Liver (tissue), 9 donors: ENCODE measurements around the gene GSE1. TPM values are rescaled to one million over a fixed set of nuclear protein-coding genes. Genes with fewer than 3 reads are reported as not detected.

Experiments
- DNase-seq: peaks from one replicate; pipeline ENCODE4 v3.0.0-alpha.2; 2017; ENCODE audit warnings: low spot score
- H3K27ac ChIP-seq, 2 donors: one replicate each; pipeline ENCODE4 v1.7.0; 2013; ENCODE audit warnings: inconsistent platforms in 2 of 2, low read length in 2 of 2, control low read depth in 1 of 2, low read depth in 1 of 2, mild to moderate bottlenecking in 1 of 2
- H3K27me3 ChIP-seq, 4 donors: one replicate each; pipeline versions ENCODE4 v1.6.1 to v1.7.0; 2013; ENCODE audit warnings: low read length in 3 of 4, inconsistent platforms in 1 of 4, mild to moderate bottlenecking in 1 of 4, moderate library complexity in 1 of 4; ENCODE audit not compliant: control insufficient read depth in 4 of 4, insufficient read depth in 4 of 4
- H3K36me3 ChIP-seq, 4 donors: one replicate each; pipeline versions ENCODE4 v1.6.1 to v1.7.0; 2013; ENCODE audit warnings: low read length in 3 of 4, mild to moderate bottlenecking in 3 of 4, low read depth in 1 of 4, moderate library complexity in 1 of 4; ENCODE audit not compliant: control insufficient read depth in 4 of 4, insufficient read depth in 3 of 4
- H3K4me1 ChIP-seq, 4 donors: one replicate each; pipeline versions ENCODE4 v1.6.1 to v1.7.0; 2013; ENCODE audit warnings: low read length in 3 of 4, mild to moderate bottlenecking in 3 of 4, moderate library complexity in 1 of 4; ENCODE audit not compliant: control insufficient read depth in 4 of 4, insufficient read depth in 4 of 4
- H3K4me3 ChIP-seq, 3 donors: one replicate each; pipeline versions ENCODE4 v1.6.1 to v1.7.0; 2013; ENCODE audit warnings: low read length in 3 of 3, control low read depth in 1 of 3, low read depth in 1 of 3, mild to moderate bottlenecking in 1 of 3
- H3K9ac ChIP-seq, 2 donors: one replicate each; pipeline ENCODE4 v1.7.0; 2013; ENCODE audit warnings: low read length in 2 of 2, mild to moderate bottlenecking in 2 of 2, moderate library complexity in 2 of 2, control low read depth in 1 of 2, low read depth in 1 of 2
- H3K9me3 ChIP-seq, 4 donors: one replicate each; pipeline versions ENCODE4 v1.6.1 to v1.7.0; 2013; ENCODE audit warnings: low read length in 3 of 4; ENCODE audit not compliant: control insufficient read depth in 4 of 4
- EGR1 ChIP-seq, 2 donors: IDR thresholded peaks; 2 replicates each; pipeline ENCODE4 v1.6.1; 2016 to 2018; ENCODE audit warnings: antibody characterized with exemption in 2 of 2, low read depth in 2 of 2
- FOXA2 ChIP-seq: IDR thresholded peaks from 2 replicates; pipeline ENCODE4 v1.6.1; 2016; ENCODE audit warnings: antibody characterized with exemption
- GABPA ChIP-seq, 2 donors: IDR thresholded peaks in 1 of 2; conservative IDR thresholded peaks in 1 of 2; 2 replicates each; pipeline ENCODE4 v1.6.1; 2016; ENCODE audit warnings: antibody characterized with exemption in 2 of 2, mild to moderate bottlenecking in 1 of 2, moderate library complexity in 1 of 2
- HNF4A ChIP-seq, 2 donors: conservative IDR thresholded peaks; 2 replicates each; pipeline ENCODE4 v1.6.1; 2016; ENCODE audit warnings: antibody characterized with exemption in 2 of 2, mild to moderate bottlenecking in 2 of 2
- HNF4G ChIP-seq: IDR thresholded peaks from 2 replicates; pipeline ENCODE4 v1.6.1; 2016; ENCODE audit warnings: antibody characterized with exemption
- JUND ChIP-seq, 2 donors: IDR thresholded peaks; 2 replicates each; pipeline ENCODE4 v1.6.1; 2016; ENCODE audit warnings: antibody characterized with exemption in 2 of 2
- RAD21 ChIP-seq, 2 donors: IDR thresholded peaks; 2 replicates each; pipeline ENCODE4 v1.6.1; 2016; ENCODE audit warnings: antibody characterized with exemption in 2 of 2, mild to moderate bottlenecking in 2 of 2
- RXRA ChIP-seq, 2 donors: IDR thresholded peaks; 2 replicates each; pipeline ENCODE4 v1.6.1; 2017 to 2018; ENCODE audit warnings: antibody characterized with exemption in 2 of 2, mild to moderate bottlenecking in 1 of 2
- SP1 ChIP-seq: IDR thresholded peaks from 2 replicates; pipeline ENCODE4 v1.6.1; 2018; ENCODE audit warnings: antibody characterized with exemption, mild to moderate bottlenecking
- TAF1 ChIP-seq: conservative IDR thresholded peaks from 2 replicates; pipeline ENCODE4 v1.6.1; 2016; ENCODE audit warnings: antibody characterized with exemption, mild to moderate bottlenecking
- WGBS: extraction: QIAGEN DNeasy Blood & Tissue Kit; methylation state at CpG from one replicate; pipeline ENCODE4 v1.1.7; 2013; 5-methylcytosine and 5-hydroxymethylcytosine counted together
- polyA plus RNA-seq, 2 donors: library from polyadenylated mRNA; stranded (reverse) in 1 of 2; unstranded in 1 of 2; fragments of 200-250 nt in 1 of 2; fragments of >200 nt in 1 of 2; fragmentation: Nextera tagmentation in 1 of 2; extraction: Ambion mirVana in 1 of 2; gene quantifications; one replicate each; pipeline versions ENCODE4 v1.2.1 to v1.2.3, GENCODE V29; 2013 to 2015
- total RNA-seq, 2 donors: library from RNA; depleted of rRNA; stranded (reverse); fragments of >200 nt; gene quantifications; one replicate each; pipeline ENCODE4 v1.2.3, GENCODE V29; 2014
- TF ChIP-seq, protein P1 (sequence below): IDR thresholded peaks from 2 replicates; pipeline ENCODE4 v1.6.1; 2016; ENCODE audit warnings: antibody characterized with exemption
- TF ChIP-seq, protein P2 (sequence below): IDR thresholded peaks from 2 replicates; pipeline ENCODE4 v1.6.1; 2016; ENCODE audit warnings: antibody characterized with exemption
- TF ChIP-seq, protein P3 (sequence below): IDR thresholded peaks from 2 replicates; pipeline ENCODE4 v1.6.1; 2016; ENCODE audit warnings: antibody characterized with exemption, mild to moderate bottlenecking
- TF ChIP-seq, protein P4 (sequence below): IDR thresholded peaks from 2 replicates; pipeline ENCODE4 v1.6.1; 2016; ENCODE audit warnings: antibody characterized with exemption
- donor health status: healthy.
- donor health status: healthy.
- donor health status: healthy.
- donor health status: healthy.
- donor health status: healthy.

The GSE1 gene
- total and polyA plus RNA-seq, 4 donors = 9.9 to 37.7 (median 25.2) TPM

DNA sequence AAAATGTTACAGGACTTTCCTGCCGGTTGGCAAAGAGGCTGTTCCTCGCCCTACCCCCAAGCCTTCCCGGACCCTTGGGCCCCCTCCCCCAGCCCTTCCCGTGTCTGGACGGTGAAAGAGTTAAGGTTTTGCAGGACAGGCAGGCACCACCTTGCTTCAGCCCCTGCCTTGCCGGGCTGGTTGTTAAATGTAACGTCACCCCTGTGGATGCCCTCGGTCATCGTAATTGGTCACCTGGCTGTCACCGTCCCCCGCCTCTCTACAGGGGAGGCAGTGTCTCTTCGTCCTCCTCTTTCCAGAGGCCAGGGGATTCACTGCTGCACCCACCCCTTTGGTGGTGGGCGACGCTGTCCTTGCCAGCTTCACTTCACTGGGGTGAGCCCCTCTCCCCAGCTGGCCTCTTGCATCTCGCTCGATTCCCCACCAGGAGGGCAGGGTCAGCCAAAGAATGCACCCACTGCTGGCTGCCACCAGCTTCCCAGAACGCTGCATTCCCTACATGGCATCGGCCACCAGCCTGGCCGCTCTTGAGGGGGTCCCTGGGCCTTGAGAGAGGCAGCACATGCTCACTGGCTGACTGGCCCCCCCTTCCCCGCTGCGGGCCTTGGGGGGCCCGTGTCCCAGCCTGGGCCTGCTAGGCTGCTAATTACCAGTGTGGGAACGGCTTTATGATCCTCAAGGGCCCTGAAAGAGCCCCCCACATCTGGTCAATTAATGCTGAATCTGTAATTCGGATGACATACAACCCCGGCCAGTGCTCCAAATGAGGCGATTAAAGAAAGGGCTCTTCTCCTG lies 25.2 kb upstream of the GSE1 start:
- Histone ChIP-seq H3K4me3 (no peak overlapping the region), H3K9me3 (no peaks in the 10 kb centered on the region), H3K4me1 (peaks cover 0 to 7% (median 1%) of the 10 kb centered on the region in 4 donors), H3K36me3 (no peaks in the 10 kb centered on the region), H3K27ac (no peak overlapping the region), H3K9ac (no peak overlapping the region), H3K27me3 (no peaks in the 10 kb centered on the region)
- DNase-seq = no peak
- WGBS = 91% methylated on average over 26 of the region's 26 CpGs
- TF ChIP-seq JUND (IDR thresholded peaks at IDR 0.05) = no peak
- TF ChIP-seq, protein P1, sequence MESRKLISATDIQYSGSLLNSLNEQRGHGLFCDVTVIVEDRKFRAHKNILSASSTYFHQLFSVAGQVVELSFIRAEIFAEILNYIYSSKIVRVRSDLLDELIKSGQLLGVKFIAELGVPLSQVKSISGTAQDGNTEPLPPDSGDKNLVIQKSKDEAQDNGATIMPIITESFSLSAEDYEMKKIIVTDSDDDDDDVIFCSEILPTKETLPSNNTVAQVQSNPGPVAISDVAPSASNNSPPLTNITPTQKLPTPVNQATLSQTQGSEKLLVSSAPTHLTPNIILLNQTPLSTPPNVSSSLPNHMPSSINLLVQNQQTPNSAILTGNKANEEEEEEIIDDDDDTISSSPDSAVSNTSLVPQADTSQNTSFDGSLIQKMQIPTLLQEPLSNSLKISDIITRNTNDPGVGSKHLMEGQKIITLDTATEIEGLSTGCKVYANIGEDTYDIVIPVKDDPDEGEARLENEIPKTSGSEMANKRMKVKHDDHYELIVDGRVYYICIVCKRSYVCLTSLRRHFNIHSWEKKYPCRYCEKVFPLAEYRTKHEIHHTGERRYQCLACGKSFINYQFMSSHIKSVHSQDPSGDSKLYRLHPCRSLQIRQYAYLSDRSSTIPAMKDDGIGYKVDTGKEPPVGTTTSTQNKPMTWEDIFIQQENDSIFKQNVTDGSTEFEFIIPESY = no peak

DNA sequence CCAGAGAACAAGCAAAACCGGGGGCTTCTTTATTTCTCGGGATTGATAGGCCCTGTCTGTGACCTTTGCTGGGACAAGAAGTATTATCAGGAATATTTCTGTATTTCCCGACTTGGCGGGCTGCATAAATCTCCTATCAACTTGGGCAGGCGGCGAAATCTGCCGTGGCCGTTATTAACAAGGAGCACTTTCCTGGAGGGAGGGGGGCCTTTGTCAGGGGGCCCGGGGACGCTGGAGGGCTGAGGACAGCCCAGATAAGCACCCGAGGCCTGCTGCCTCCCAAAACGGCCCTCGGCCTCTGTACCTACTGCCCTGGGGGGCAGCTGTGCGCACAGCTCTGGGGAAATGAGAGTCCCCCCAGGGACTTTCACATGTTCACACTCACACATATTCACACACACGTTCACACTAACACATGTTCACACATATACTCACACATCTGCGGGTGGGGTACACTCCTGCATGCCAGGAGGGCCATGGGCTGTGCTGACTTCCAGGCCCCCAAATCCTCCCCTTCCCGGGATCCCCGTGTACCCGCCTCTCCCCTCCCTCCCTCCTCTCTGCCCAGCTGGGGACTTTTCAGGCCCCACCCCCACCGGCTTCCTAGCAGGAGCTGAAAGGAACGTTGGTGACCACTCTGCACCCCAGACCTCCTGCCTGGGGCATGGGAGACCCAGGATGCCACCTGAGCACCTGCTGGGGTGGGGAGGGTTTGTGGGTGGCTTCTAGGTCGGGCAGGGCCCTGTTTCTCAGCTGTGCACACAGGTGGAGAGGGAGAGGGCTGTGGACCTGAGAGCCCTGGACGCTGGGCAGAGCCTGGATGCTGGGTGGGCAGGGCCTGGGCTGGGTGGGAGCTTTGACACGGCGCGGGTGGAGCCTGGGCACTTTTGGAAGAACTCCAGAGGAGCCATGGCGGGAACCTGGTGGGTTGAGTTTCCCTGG lies 24.3 kb upstream of the GSE1 start:
- 85% methylated on average over 27 of the region's 27 CpGs for WGBS
- Histone ChIP-seq H3K36me3 (no peaks in the 10 kb centered on the region), H3K4me3 (no peak overlapping the region), H3K9me3 (no peaks in the 10 kb centered on the region), H3K27ac (no peak overlapping the region), H3K4me1 (peaks cover 0 to 5% (median 1%) of the 10 kb centered on the region in 4 donors), H3K27me3 (no peaks in the 10 kb centered on the region), H3K9ac (no peak overlapping the region)
- no peak for TF ChIP-seq RXRA (IDR thresholded peaks at IDR 0.05)
- TF ChIP-seq HNF4G = no peak
- TF ChIP-seq TAF1 = no peak
- TF ChIP-seq, protein P2, sequence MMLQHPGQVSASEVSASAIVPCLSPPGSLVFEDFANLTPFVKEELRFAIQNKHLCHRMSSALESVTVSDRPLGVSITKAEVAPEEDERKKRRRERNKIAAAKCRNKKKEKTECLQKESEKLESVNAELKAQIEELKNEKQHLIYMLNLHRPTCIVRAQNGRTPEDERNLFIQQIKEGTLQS = no peak
- TF ChIP-seq GABPA (IDR thresholded peaks at IDR 0.05 in 1 of 2, conservative IDR thresholded peaks at IDR 0.05 in 1 of 2) = no peak
- TF ChIP-seq RAD21 (IDR thresholded peaks at IDR 0.05) = no peak
- TF ChIP-seq EGR1 (IDR thresholded peaks at IDR 0.05; ENCODE audit: low read depth in 2 of 2) = no peak
- TF ChIP-seq, protein P3, sequence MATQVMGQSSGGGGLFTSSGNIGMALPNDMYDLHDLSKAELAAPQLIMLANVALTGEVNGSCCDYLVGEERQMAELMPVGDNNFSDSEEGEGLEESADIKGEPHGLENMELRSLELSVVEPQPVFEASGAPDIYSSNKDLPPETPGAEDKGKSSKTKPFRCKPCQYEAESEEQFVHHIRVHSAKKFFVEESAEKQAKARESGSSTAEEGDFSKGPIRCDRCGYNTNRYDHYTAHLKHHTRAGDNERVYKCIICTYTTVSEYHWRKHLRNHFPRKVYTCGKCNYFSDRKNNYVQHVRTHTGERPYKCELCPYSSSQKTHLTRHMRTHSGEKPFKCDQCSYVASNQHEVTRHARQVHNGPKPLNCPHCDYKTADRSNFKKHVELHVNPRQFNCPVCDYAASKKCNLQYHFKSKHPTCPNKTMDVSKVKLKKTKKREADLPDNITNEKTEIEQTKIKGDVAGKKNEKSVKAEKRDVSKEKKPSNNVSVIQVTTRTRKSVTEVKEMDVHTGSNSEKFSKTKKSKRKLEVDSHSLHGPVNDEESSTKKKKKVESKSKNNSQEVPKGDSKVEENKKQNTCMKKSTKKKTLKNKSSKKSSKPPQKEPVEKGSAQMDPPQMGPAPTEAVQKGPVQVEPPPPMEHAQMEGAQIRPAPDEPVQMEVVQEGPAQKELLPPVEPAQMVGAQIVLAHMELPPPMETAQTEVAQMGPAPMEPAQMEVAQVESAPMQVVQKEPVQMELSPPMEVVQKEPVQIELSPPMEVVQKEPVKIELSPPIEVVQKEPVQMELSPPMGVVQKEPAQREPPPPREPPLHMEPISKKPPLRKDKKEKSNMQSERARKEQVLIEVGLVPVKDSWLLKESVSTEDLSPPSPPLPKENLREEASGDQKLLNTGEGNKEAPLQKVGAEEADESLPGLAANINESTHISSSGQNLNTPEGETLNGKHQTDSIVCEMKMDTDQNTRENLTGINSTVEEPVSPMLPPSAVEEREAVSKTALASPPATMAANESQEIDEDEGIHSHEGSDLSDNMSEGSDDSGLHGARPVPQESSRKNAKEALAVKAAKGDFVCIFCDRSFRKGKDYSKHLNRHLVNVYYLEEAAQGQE = no peak
- no peak for TF ChIP-seq JUND (IDR thresholded peaks at IDR 0.05)
- no peak for TF ChIP-seq FOXA2
- TF ChIP-seq SP1 = no peak
- TF ChIP-seq HNF4A (conservative IDR thresholded peaks at IDR 0.05) = no peak
- TF ChIP-seq, protein P1 = no peak
- TF ChIP-seq, protein P4, sequence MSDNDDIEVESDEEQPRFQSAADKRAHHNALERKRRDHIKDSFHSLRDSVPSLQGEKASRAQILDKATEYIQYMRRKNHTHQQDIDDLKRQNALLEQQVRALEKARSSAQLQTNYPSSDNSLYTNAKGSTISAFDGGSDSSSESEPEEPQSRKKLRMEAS = no peak
- no peak for DNase-seq
